GM12872 (cell line): ENCODE results near the gene SH3BP5L.

ENCODE experiments used
- TF ChIP-seq, protein P1 (sequence below): IDR thresholded peaks from 3 replicates; pipeline ENCODE4 v1.5.1; 2011; ENCODE audit warnings: low read depth, mild to moderate bottlenecking, low read length, moderate library complexity; ENCODE audit not compliant: insufficient read depth

The SH3BP5L gene

DNA sequence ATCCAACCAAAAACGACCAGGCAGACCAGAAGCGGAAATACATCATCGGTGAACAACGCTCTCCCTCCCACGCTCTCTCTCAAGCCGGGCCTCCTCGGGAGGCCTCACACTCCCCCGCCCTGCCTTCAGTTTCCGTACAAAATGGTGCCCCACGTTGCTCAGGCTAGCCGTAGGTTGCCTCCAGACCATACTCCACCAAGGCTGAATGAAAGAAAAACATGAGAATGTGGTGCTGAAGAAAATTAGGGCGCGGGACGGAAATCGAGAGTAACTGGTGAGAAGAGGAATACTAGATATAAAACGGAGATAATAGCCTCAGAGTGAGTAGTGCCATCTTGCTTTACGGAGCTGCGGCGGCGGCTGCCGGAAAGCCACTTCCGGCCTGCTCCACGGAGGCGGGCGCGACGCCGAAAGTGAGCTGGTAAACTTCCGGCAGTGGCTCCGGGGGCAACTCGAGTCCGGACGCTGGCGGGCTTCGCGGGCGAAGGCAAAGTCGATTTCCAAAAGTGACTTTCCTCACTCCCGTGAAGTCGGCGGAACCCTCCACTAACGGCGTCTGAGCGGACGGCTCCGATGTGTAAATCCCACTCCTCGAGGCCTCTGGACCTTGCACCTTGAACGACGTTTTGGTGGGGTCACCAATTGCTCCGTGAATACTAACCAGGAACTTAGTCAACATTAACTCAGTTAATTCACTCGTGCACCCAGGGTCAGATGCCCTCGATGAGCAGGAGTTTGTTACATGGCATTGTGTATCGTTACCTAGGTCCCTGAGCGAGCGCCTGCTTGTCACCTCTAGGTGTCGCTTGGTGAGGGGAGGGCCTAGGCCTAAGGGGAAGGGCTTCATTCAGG is at the start of gene SH3BP5L:
TSS of gene SH3BP5L (minus strand) at position 7 of the 852 bp plus-strand sequence. CDS start 980 bp downstream, outside the sequence.
- TF ChIP-seq, protein P1, sequence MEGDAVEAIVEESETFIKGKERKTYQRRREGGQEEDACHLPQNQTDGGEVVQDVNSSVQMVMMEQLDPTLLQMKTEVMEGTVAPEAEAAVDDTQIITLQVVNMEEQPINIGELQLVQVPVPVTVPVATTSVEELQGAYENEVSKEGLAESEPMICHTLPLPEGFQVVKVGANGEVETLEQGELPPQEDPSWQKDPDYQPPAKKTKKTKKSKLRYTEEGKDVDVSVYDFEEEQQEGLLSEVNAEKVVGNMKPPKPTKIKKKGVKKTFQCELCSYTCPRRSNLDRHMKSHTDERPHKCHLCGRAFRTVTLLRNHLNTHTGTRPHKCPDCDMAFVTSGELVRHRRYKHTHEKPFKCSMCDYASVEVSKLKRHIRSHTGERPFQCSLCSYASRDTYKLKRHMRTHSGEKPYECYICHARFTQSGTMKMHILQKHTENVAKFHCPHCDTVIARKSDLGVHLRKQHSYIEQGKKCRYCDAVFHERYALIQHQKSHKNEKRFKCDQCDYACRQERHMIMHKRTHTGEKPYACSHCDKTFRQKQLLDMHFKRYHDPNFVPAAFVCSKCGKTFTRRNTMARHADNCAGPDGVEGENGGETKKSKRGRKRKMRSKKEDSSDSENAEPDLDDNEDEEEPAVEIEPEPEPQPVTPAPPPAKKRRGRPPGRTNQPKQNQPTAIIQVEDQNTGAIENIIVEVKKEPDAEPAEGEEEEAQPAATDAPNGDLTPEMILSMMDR, result peak; percentile 89

DNA sequence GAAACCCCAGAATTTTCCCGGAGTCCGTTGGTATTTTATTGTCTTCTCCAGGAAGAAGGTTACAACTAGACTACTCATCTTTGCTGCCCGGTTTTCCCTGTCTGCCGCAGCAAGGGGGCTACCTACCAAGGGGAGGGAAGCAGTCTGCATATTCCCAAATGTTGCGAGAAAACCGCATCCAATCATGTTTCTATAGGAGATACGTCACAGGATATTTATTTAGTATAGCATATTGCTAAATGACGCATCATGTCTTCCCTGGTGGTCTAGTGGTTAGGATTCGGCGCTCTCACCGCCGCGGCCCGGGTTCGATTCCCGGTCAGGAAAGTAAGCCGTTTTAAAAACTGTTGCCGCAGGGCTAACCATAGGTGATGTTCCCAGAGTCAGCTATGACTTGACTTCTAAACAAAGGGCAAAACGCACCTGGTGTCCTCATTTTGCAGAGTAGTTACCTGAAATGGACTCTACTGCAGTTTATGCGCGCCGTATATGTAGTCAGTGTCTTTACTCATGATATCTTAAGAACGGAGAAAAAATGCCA is 48.3 kb upstream of the SH3BP5L start:
- TF ChIP-seq, protein P1, result no peak

DNA sequence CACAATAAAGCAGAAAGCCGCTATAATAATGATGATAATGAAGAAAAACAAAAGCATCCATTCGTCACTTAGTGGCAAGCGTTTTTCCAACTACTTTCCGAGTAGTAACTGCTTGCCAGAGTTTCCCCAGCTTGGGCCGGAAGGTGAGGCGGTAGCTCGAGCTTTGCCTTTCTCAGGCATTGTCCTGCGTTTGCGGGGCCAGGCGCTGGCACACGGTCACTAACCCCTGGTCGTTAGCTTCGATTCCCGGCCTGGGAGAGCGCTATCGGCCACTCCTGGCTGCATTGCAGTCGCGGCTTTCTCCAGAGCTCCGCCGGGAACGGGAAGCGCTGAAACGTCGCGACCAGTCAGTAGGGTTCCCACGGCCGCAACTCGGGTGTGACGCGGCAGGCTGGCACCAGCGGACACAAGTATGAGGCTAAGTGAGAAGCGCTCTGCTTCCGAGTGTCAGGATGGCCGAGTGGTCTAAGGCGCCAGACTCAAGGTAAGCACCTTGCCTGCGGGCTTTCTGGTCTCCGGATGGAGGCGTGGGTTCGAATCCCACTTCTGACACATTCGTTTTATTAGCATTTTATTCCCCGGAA is 47.8 kb upstream of the SH3BP5L start:
- TF ChIP-seq, protein P1, result no peak

DNA sequence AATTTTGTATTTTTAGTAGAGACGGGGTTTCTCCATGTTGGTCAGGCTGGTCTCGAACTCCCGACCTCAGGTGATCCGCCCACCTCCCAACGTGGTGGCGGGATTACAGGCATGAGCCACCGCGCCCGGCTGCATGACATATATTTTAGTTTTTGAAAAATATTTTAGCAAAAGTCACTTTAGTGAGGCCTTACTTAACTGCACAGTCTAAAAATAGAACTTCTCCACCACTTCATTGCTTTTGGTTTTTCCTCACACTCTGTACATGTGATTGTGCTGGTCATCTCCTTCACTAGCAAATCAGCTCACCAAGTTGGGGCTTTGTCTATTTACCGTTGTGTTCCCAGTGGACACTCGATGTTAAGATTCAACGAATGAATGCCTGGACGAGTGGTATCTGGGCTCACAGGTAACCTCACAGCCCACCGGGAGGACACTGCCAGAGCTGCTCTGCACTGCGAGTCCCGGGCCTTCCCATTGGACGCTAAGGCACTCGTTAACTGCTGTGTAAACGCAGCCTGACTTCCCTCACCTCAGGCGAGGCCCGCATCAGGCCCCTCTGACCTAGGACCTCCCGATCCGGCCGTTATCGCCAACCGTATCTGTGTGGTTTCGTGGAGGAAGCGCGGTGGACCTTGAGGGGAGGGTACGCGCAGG is 47.2 kb upstream of the SH3BP5L start:
- TF ChIP-seq, protein P1, result no peak

DNA sequence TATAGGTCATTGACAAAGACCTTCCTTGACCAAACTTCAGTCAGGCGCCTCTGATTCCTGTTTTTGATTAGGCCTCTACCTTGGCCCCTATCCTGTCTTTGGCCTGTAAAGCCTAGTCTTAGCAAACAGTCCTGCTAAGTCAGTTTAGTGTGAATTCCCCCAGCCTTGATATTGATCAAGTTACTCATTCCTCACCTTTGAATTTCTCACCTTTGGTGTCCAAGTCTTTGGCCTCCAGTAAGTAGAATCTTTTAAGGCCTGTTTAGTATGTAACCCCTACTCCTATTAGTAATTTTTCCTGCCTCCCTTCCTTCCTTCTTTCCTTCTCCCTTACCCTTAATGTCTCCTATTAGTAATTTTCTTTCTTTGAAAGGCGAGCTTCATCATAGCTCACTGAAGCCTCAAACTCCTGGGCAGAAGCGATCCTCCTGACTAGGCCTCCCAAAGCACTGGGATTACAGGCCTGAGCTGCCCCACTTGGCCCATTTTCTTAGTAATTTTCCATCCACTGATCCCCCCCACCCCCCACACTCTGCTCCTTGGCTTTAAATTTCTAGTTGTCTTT is 46.2 kb upstream of the SH3BP5L start:
- TF ChIP-seq, protein P1, result no peak

DNA sequence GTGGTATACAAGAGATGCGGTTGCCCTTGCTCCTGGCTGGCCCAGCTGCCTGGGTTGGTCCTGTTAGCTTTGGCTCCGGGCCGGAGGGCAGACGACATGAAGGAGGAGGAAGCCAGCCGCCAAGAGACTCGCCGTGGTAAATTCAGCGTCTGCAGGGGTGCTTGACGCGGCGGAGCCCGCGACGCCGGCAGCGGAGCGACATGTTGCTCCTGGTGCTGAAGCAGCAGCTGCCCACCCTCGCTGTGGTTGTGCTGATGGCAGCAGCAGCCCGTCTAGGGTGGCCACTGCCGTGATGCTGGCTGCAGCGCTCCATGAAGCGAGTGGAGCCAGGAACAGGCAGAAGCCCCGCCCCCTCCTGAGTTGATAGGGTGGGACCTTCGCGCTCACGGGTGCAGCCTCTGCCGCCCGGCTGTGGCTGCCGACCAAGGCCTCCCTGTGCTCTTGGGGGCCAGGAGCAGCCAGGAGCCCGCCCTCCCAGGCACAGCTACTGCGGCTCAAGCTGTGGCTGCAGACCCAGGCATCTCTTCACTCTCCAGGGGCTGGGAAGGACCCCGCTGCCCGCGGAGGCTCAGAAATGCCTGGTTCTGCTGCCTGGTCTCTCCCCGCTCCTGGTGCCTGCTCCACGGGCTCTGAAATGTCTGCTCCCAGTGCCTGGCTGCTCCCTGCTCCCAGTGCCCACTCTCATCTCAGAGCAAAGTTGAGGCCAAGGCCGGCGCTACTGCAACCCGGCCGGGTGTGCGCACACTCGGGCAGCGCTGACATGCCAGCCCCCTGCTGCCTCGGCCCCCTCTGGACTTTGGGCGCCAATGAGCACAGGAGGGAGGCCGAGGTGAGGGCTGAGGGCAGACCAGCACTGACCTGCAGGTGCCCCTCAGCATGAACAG is 37.5 kb upstream of the SH3BP5L start:
- TF ChIP-seq, protein P1, result no peak

DNA sequence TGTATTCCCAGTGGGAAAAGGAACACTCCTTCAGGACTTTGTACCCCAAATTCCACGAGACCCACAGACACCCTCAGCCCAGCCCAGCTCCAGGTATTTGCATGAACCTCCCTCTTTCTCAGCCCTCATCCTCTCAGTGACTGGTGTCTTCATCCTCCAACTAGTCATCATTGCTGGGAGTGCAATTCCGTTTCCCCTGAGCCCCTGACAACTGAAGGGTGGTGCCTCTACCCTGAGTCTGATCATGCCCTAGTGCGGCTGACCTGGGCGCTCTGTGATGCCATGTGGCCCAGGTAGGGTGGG is 36.9 kb upstream of the SH3BP5L start:
- TF ChIP-seq, protein P1, result no peak
